ENCODE data around the gene RHCE.
"Not testable (repeated sequence)": the region's sequence is repeated elsewhere in the genome, so short reads cannot be mapped to it uniquely, and the experiment has no call there.

The RHCE gene

DNA sequence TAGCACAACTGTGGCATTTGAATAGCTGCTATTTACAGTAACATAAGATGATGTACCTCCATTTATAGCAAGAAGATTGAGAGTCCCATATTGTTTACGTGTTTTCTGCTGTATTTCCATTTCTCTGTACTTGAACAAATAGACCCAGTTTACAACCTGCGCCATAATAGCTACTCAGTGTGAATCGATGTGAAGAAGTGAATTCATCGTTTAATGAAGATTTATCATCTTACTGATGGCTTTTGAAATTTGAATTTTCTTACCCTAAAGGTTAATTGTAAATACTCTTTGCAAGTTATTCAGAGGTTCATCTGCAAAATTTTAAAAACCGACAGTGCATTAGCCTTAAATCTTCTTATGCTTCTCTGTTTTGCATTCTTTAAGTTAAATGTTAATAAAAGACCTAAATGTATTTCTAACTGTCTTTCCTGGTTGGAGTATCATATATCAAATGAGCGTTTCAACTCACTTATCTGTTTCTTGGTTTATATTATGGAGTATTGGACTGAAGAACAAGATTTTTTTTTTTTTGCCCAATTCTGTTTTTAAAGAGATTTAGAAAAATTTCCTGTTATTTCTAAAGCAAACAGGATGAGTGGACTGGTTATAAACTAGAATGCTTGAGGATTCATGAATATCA, 12.2 kb upstream of the RHCE start:
- DNase-seq (ENCODE audit: low read depth in 2 of 2), result no peak

DNA sequence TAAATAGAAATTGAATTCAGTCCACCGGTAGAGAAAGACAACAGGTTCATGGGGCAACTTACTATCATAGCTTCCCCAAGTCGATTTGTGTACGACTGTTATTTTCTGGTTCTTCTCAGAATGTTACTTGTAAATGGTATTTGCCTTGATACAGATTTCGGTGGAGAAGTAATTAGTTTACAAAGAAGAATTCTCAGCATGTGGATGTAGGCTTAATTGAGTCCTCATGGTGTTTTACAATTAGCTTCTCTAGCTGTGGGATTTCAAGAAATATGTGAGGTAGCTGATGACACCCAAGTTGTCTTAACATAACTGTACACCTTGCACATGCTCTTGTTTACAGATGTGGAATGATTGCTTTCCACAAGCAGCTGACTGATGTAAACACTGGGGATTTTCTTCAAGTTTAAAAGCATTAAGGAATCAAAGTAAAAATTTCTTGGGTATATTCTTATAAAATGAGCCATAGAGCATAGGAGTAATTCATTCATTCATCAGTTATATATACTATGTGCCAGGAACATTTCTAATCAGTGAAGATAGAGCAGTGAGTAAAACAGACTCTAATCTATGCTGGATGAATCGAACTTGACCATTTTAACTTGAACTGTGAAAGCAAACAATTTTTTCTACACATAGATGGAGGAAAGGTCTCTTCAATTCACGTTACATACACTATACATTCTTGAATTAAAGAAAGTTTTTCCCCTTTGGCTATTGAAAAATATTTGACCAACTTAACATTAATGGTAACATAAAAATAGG, 11.5 kb upstream of the RHCE start:
- no peak for DNase-seq (ENCODE audit: low read depth in 2 of 2)

DNA sequence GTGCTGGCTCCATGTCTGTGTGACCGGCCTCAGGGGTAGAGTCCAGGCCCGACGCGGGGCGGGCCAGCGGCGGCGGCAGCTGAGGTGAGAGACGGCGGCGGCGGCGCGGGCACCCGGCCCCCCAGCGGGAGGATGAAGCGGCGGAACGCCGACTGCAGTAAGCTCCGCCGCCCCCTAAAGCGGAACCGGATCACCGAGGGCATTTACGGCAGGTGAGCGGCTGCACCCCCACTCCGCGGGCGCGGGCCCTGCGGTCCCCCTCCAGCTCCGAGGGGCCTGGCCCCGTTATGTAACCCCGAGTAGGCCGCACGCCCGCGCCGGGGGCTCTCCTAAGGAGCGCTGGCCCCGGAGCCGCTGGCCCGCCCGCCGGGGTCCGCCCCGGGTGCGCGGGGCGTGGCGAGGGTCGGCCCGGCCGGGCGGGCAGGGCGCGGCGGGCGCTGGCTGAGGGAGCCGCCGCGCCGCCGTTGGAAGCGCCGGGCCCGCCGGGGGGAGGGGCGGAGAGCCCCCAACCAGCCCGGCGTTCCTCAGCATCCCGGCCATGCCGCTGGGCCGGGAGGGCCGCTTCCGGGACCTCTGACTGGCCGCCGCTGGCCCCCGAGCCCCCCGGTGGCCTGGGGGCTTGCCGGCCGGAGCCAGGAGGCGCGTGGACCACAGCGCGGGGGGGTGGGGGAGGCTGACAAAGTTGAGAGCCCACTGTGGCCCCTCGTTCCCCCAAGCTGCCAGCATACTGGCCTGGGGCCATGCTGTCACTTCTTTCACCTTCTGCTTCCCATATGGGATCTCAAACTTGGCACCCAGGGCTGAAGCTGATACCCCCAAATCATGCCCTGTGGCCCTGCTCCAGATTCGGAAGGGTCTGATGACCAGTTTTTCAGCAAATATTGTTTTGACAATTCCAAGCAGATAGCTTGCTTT, 10.6 kb upstream of the RHCE start:
- no peak for DNase-seq (ENCODE audit: low read depth in 2 of 2)

DNA sequence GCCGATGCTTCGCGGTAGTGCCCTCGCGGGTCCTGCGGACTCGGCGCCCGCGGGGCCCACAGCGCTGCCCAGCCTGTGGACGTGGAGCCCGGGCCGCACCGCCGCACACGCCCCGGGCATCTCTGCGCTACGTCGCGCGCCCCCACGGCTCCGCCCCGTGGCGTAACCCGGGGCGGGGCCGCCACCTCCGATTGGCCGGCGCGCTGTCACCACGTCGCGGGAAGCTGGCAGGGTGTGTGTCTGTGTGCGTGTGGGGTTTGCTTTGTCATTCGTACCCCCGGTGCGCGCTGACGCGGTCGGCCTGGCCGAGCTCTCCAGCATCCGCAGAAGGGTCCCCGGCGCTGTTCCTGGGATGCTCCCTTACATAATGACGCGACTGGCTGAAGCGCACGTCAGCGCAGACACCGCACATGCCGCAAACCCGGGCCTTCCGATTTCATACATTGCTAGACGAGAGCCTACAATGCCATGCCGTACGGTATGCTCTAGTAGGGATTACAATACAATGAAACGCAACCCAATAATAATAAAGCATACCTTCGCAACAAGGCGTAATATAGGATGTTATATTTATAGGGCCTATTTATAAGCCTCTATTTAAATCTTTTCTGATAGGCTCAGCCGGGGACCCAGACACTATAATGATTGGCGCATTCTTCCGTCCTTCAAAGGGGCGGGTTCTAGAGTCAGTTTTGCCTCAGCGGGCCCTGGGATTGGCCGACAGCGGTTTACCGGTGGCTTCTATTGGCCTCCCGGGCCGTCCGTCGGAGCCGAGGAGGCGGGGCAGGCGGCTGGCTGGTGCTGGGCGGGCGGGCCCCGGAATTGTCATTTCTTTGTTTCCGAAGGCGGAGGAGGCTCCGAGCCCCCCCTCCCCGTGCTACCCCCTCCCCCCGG, 9.7 kb upstream of the RHCE start, which contains the start of gene MACO1:
Gene MACO1, plus strand, starts transcription at position 825 of the 894 bp plus-strand sequence. CDS start 202 bp downstream, outside the sequence.
- DNase-seq (ENCODE audit: low read depth in 2 of 2), result peak; percentile 94 to 96

DNA sequence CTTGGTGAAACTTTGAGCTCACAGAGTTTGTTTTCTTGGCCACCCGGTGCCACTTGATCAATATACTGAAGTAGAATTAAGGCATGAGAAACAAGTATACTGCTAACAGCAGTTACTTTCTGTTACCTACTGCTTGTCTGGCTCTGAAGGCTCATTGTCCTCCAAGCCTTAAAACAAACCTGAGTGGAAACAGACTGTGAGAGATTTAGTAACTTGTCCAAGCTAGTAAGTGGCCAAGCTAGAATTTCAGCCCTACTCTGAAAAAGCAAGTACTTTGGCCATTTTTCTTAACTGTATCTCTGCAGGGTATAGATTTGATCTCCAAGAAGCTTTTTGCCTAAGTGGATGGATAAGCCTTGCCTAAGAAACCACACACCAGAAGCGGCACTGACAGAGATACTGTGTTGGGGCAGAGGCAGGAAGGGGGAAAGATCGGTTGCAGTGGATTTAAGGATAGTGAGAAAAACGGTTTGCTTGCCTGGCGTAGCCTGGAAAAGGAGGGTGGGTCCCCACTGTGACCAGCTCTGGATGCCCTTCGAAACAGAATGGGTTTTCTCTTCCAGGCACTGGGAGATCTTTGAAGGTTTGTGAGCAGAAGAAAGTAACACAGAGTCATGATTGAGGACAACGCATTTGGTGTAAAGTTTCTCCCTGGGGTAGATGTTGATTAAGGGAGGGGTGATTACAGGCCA, 8.0 kb upstream of the RHCE start:
- DNase-seq (ENCODE audit: low read depth in 2 of 2), result no peak

DNA sequence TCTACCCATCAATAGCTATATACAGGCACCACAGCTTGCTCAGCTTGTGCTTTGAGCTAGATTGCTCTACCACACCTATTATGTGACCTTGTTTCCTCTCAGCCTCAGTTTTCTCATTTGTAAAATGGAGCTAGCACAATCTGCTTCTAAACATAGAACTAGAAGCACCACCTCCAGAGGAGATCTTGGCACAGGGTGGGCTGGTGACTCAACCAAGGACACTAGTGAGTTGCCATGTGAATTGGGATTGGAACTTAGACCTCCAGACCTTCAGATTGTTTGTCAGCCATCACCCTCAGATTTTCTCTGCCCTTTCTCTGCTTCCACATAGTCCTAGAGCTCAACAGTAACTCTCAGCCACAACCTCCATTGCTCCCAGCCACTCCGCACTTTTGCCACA, 7.1 kb upstream of the RHCE start:
- no peak for DNase-seq (ENCODE audit: low read depth in 2 of 2)

DNA sequence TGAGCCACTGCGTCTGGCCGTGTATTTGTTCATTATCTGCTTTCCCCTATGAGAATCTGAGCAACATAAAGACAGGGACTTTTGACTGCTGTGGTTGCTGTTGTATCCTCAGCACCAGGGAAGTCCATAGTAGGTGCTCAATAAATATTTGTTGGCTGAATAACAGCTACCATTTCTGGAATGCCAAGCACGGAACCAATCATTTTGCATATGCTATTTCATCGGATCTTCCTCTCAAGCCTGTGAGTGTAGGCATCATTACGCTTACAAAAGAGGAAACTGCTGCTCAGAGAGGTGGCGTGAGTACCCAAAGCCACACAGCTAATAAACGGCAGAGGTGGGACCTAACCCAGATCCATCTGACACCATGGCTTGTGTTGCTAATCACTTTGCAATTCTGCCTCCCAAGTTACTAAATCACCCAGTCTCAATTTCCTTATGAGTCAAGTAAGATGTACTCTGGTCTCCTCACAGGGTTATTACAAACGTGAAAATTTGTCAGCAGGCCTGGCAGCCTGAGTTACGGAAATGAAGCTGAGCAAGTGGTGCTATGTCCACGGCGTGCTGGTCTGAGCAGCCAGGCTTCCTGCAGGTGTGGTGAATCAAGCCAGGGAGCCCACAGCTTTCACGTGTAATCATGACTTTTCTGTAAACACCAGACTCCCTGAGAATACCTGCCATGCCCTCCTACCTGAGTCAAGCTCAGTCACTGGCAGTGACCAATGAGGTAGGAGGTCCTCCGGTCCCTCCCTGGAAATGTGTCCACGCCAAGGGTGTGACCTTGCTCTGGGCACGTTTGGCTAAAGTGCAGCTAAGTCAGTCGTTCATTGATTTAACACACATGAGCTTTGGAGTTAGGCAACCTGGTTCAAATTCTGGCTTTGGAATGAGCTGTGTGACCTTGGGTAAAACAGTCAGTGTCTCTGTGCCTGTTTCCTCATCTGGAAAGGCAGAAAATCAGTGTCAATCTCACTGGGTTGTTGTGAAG, 4.8 kb upstream of the RHCE start:
- DNase-seq (ENCODE audit: low read depth in 2 of 2), result no peak

DNA sequence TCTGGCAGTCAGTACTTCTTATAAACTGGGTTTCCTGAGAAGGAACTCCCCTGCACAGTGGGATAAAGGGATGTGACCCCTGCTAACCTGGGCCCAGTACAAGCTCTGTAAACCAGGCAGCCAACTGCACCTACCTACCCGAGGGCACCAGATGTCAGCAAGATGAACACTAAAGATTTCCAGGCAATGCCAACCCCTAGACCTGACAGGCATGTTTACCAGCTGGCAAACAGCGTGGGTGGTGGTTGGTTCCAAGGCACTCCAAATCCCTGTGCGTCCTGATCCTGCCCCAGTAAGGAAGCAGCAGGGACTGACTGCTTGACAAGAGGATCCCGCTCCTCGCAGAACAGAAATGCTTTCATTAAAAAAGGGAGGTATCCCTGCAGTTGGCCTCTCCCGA, 2.6 kb upstream of the RHCE start:
- DNase-seq (ENCODE audit: low read depth in 2 of 2), result not testable (repeated sequence)

DNA sequence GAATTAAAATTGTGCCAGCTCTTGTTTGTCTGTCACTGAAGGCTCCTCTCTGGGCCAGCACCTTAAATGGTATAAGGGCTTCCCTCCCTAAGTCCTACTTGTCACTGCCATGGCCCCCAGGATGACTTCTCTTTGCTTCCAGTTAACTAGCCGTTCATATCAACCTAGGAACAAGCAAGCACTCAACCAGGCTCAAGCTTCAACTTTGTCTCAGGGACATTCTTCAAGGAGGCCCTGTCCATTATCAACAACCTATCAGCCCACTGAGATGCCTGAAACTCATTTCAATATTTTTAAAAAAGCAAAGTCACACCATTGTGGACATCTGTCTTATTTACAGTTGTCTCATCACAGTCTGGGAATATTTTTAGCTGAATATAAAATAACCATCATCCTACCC, 1.3 kb downstream of the RHCE start:
- DNase-seq (ENCODE audit: low read depth in 2 of 2), result not testable (repeated sequence)

DNA sequence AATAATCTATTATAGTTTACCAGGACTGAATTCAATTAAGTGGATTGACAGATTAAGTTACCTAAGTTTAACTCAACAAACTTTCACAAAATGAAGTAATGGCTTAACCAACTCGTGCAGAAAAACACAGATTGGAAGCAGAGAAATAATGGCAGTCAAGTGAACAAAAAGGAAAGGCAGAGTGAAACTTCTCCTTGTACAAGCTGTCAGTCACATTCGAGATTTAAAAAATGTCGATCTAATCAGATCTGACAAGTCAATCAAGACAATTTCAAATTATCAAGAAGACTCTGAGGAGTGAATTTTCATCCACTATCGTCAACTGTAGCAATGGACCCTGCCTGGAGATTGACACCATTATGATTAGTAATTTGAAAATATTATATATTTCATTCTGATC, 3.3 kb downstream of the RHCE start:
- DNase-seq (ENCODE audit: low read depth in 2 of 2), result not testable (repeated sequence)

DNA sequence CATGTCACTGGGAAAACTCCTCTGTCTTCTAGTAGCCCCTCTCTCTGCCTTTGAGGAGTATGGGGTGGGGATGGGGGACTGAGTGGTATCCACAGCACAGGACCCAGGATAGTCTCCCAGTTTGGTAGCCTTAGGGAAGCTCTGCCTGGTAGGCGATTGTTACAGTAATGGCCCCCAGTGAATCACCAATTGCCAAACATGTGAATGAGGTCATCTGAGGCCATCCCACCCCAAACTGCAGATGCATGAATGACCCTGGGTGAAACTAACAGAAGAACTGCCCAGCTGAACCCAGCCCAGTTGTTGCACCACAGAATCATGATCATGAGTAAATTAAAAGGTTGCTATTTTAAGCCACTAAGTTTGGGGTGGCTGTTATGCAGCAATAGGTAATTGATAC, 6.0 kb downstream of the RHCE start:
- DNase-seq (ENCODE audit: low read depth in 2 of 2), result not testable (repeated sequence)

DNA sequence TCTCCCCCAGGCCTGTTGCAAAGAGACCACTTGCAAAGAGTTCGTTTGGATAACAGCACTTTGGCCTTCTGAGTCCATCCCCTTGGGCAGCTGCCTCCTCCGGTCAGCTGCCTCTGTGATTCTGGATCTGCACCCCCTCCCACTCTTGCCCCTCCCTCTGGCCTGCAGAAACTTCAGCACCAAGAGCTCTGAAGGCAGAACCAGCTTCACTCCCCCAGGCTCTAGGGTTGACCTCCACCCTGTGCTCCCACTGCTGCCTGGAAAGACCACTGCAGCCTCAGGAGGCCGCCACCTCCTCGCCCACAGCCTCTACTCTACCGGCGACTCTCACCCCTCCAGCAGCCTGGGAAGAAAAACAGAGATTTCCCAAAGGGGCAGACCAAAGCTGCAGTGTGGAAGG, 6.5 kb downstream of the RHCE start:
- DNase-seq (ENCODE audit: low read depth in 2 of 2), result not testable (repeated sequence)

DNA sequence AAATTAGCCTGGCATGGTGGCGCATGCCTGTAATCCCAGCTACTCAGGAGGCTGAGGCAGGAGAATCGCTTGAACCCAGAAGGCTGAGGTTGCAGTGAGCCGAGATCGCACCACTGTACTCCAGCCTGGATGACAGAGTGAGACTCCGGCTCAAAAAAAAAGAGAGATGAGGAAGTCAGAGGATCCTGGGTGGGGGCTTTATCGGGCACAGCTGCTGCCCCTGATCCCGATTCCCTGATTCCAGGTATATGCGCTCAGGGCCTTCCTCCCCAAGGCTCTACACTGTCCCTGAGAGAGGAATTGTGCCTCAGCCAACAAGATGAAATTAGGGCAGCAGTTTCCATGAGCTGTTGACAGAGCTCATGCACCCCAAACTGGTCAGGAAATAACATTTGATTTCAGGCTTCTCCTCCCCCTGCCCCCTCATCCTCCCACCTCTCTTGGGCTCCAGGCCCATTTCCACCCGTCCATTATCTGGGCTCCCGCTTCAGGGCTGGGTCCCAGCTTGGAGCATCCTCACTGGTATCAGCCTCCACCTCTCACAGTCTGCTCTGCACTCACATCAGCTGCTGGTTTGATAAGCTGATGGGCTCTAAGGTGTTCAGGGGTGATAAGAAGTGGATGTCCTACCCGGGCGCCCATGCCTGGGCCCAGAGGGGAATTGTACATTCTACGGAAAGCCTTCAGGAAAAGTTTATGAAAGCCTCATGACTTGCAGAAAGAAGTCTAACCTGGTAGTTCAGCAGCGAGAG, 7.6 kb downstream of the RHCE start:
- not testable (repeated sequence) for DNase-seq (ENCODE audit: low read depth in 2 of 2)

DNA sequence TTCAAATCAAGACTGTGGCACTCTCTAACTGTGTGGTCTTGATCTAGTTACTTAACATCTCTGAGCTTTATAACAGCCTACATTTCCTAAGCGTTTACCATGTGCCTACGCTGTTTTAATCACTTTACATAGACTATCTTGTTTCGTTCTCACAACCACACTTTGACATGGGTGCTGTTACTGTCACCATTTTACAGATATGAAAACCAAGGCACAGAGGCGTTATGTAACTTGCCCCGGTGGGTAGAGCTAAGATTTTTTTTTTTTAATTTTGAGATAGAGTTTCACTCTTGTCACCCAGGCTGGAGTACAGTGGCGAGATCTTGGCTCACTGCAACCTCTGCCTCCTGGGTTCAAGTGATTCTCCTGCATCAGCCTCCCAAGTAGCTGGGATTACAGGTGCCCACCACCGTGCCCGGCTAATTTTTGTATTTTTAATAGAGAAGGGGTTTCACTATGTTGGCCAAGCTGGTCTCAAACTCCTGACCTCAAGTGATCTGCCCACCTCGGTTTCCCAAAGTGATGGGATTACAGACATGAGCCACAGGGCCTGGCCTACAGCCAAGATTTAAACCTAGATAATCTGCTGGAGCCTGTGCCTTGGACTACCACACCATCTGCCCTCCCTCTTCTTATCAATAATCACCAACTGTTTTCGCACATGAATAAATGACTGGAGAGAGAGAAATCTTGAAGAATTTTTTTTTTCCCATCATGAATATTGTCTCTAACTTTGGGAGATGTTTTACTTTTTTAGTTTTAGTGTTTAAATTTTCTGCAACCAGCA, 10.8 kb downstream of the RHCE start:
- DNase-seq (ENCODE audit: low read depth in 2 of 2), result not testable (repeated sequence)

DNA sequence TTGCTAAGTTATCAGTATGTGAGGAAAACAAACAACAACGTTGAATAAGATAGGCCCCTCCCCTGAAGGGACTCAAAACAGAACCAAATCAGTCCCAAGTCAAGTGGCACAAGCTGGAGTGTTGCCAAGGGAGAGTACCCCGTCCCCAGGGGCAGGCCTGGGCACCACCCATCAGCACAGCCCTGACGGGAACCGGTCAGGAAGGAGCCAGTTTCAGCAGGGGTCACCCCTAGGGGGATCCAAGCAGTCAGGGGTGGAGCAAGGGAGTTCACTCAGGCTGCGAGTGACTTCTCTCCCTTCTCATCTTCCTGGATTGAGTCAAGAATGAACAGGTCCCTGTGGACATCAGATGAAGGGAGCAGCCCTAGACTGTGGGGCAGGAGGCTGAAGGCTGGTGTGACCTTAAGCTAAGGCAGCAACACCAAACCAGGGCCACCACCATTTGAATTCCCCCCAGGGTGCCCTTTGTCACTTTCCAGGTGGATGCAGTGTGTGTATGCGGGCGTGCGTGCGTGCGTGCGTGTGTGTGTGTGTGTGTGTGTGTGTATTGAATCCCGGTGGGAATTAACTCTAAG, 14.8 kb downstream of the RHCE start:
- DNase-seq (ENCODE audit: low read depth in 2 of 2), result not testable (repeated sequence)

DNA sequence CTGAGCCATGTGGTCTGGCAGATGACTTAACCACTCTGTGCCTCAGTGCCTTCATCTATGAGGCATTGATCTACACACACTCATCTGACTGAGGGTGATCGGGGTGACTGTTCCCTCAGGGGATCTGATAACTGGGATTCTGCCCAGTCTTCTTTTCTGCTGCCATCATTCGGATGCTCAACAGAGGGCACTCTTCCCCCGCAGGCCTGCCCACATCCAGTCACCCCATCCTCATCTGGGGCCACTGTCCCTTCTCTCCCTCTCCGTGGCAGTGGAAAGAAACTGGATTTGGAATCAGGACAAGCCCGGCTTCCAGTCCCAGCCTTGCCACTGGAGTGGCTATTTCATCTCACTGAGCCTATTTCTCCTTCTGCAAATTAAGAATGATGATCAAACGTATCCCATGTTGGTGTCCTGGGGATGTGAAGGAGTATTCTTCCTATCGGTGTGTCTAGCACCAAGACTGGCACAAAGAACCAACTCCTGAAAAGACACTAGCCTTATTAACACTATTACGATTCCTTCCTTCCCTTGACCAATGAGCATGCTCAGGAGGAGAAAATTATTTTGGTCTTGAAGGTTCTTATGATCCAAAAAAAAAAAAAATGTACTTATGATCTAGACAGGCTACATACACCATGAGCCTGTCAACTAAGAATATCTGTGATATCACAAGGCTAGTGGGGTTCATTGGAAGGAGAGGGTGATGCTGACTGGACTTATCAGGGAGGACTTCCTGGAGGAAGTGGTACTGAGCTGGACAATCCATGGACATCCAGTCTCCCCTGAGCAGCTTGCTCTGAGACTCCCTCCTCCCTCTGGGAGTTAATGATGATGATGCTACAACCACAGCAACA, 17.4 kb downstream of the RHCE start:
- not testable (repeated sequence) for DNase-seq (ENCODE audit: low read depth in 2 of 2)

Measured in stimulated activated CD4-positive, alpha-beta T cell treated with anti-CD3 and anti-CD28 coated beads, Interleukin-4, amount 100 ng/mL, for 48 hours (primary cell).